Calu3 (cell line): Measurements from ENCODE around the gene YJEFN3. TPM values are rescaled to one million over a fixed set of nuclear protein-coding genes. Genes with fewer than 3 reads are reported as not detected.

ENCODE experiments used
- BruUV-seq: library from RNA; stranded (reverse); fragments of 400-500 nt; replicated peaks from 2 replicates; lab custom pipeline; 2021; lab: Mats Ljungman, UMichigan
- CTCF ChIA-PET: fragments of 300-600 bp; sonication (Branson Sonifier 250); formaldehyde crosslinking; loops from one replicate; lab custom pipeline; 2022; ENCODE audit warnings: antibody characterized with exemption; lab: Charles Lee
- DNase-seq: peaks from one replicate; pipeline ENCODE4 v3.0.0; 2022
- H3K27ac Mint-ChIP-seq: one replicate; pipeline ENCODE4 v1.8.0; 2022; ENCODE audit warnings: mixed read lengths; ENCODE audit not compliant: unreplicated experiment
- H3K27me3 Mint-ChIP-seq: one replicate; pipeline ENCODE4 v1.8.0; 2022; ENCODE audit warnings: mixed read lengths; ENCODE audit not compliant: unreplicated experiment
- H3K36me3 Mint-ChIP-seq: one replicate; pipeline ENCODE4 v1.8.0; 2022; ENCODE audit warnings: mild to moderate bottlenecking, moderate library complexity, mixed read lengths; ENCODE audit not compliant: insufficient read depth, unreplicated experiment
- H3K4me1 Mint-ChIP-seq: one replicate; pipeline ENCODE4 v1.8.0; 2022; ENCODE audit warnings: mild to moderate bottlenecking, low read depth, mixed read lengths; ENCODE audit not compliant: unreplicated experiment
- H3K4me3 Mint-ChIP-seq: one replicate; pipeline ENCODE4 v1.8.0; 2022; ENCODE audit warnings: mild to moderate bottlenecking, low read depth, moderate library complexity, mixed read lengths; ENCODE audit not compliant: unreplicated experiment
- H3K9me3 Mint-ChIP-seq: one replicate; pipeline ENCODE4 v1.8.0; 2022; ENCODE audit warnings: low read depth, mixed read lengths; ENCODE audit not compliant: unreplicated experiment
- intact Hi-C: fragments of 100-400 bp; cut with micrococcal nuclease; formaldehyde crosslinking; loops from one replicate; pipeline ENCODE4 v1.10.0; 2022; ENCODE audit not compliant: unreplicated experiment
- total RNA-seq: library from RNA; stranded (reverse); gene quantifications from 2 replicates; pipeline ENCODE4 v1.2.3, GENCODE V29; 2022
- TF ChIP-seq, protein P1 (sequence below): fragments of 200-600 bp; IDR thresholded peaks from one replicate; pipeline ENCODE4 v1.8.0; 2022; ENCODE audit warnings: antibody characterized with exemption; ENCODE audit not compliant: unreplicated experiment

Gene YJEFN3
- total RNA-seq, 1 experiment from 2014 or later: 10.4 TPM

GRCh38 chr19:19580418-19580817, 51.7 kb downstream of the YJEFN3 start:
- Mint-ChIP-seq H3K27ac (no peak overlapping the region), H3K27me3 (no peaks in the 10 kb centered on the region), H3K4me3 (no peak overlapping the region), H3K4me1 (no peaks in the 10 kb centered on the region), H3K9me3 (no peaks in the 10 kb centered on the region), H3K36me3 (no peaks in the 10 kb centered on the region)
- BruUV-seq: no TSS peak
- DNase-seq: no peak
- TF ChIP-seq, protein P1, sequence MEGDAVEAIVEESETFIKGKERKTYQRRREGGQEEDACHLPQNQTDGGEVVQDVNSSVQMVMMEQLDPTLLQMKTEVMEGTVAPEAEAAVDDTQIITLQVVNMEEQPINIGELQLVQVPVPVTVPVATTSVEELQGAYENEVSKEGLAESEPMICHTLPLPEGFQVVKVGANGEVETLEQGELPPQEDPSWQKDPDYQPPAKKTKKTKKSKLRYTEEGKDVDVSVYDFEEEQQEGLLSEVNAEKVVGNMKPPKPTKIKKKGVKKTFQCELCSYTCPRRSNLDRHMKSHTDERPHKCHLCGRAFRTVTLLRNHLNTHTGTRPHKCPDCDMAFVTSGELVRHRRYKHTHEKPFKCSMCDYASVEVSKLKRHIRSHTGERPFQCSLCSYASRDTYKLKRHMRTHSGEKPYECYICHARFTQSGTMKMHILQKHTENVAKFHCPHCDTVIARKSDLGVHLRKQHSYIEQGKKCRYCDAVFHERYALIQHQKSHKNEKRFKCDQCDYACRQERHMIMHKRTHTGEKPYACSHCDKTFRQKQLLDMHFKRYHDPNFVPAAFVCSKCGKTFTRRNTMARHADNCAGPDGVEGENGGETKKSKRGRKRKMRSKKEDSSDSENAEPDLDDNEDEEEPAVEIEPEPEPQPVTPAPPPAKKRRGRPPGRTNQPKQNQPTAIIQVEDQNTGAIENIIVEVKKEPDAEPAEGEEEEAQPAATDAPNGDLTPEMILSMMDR: no peak
- CTCF ChIA-PET: no interaction called here
- intact Hi-C loops: no loop called here

DNA sequence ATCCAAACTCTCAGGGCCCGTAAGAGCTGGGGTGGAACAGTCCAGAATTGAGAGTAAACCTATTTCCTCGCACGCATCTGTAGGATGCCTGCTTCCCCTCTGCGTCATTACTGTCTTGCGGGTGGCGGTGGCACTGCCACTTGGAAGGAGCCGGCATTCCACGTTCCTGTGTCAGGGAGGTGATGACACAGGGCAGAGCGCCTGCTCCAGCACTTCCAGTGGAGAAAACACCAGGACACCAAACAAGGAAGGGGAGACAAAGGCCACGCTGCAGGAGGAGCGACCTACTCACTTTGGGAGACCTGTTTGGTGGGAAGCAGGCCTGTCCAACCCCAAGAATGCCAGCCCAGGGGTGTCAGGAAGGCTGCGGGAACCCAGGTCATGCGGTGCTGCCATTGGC, 52.7 kb downstream of the YJEFN3 start:
- no peak for DNase-seq
- Mint-ChIP-seq H3K9me3 (no peaks in the 10 kb centered on the region), H3K27me3 (no peaks in the 10 kb centered on the region), H3K4me1 (no peaks in the 10 kb centered on the region), H3K4me3 (no peak overlapping the region), H3K27ac (no peak overlapping the region), H3K36me3 (no peaks in the 10 kb centered on the region)
- no TSS peak for BruUV-seq
- TF ChIP-seq, protein P1: no peak
- CTCF ChIA-PET: no interaction called here
- intact Hi-C loops: no loop called here

DNA sequence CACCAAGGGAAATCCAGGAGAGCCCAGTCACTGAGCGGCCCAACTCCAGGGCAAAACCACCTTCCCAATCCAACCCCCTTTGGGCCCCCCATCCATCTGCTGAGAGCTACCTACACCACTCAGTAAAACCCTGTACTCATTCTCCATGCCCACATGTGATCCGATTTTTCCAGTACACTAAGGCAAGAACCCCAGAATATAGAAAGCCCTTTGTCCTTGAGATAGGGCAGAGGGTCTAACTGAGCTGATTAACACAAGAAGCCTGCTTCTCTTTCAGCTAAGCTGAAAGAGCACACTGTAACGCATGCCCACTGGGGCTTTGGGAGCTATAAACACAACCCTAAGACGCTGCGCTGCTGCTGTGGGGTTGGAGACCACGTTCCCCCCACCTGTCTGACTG, 53.8 kb downstream of the YJEFN3 start:
- TF ChIP-seq, protein P1: no peak
- intact Hi-C loops: no loop called here
- no peak overlapping the region for H3K27ac Mint-ChIP-seq
- no peaks in the 10 kb centered on the region for H3K27me3 Mint-ChIP-seq
- H3K9me3 Mint-ChIP-seq: no peaks in the 10 kb centered on the region
- no peak for DNase-seq
- BruUV-seq: no TSS peak
- no peaks in the 10 kb centered on the region for H3K36me3 Mint-ChIP-seq
- H3K4me1 Mint-ChIP-seq: no peaks in the 10 kb centered on the region
- no peak overlapping the region for H3K4me3 Mint-ChIP-seq
- CTCF ChIA-PET: no interaction called here

- Mint-ChIP-seq H3K27me3 (no peaks in the 10 kb centered on the region), H3K4me1 (no peaks in the 10 kb centered on the region), H3K4me3 (no peak overlapping the region), H3K27ac (no peak overlapping the region), H3K36me3 (no peaks in the 10 kb centered on the region), H3K9me3 (no peaks in the 10 kb centered on the region)
- CTCF ChIA-PET: no interaction called here
- no peak for DNase-seq
- BruUV-seq: no TSS peak
- intact Hi-C loops: no loop called here
- TF ChIP-seq, protein P1: no peak
These were observed 55.6 kb downstream of the YJEFN3 start for GRCh38 chr19:19584356-19584755.

Other genes starting within 250 kb of the YJEFN3 start
- gene SUGP1, start 208.4 kb upstream of the YJEFN3 start, total RNA-seq: 38.9 and 41.3 TPM in 2 replicates
- 39.5 and 41.3 TPM in 2 replicates for gene MAU2, start 208.1 kb upstream of the YJEFN3 start, total RNA-seq
- gene GATAD2A, start 123.2 kb upstream of the YJEFN3 start, total RNA-seq: 79.8 and 83.7 TPM in 2 replicates
- 2.8 and 3.1 TPM in 2 replicates for gene TSSK6, start 13.4 kb upstream of the YJEFN3 start, total RNA-seq
- gene NDUFA13, start 12.7 kb upstream of the YJEFN3 start, total RNA-seq: 191 and 193 TPM in 2 replicates
- gene CILP2, start 9.4 kb downstream of the YJEFN3 start, total RNA-seq: 1.3 and 1.7 TPM in 2 replicates
- gene PBX4, start 89.8 kb downstream of the YJEFN3 start, total RNA-seq: 5.1 and 6.0 TPM in 2 replicates
- 25.0 and 27.3 TPM in 2 replicates for gene LPAR2, start 99.3 kb downstream of the YJEFN3 start, total RNA-seq
- 17.2 and 17.3 TPM in 2 replicates for gene GMIP, start 114.7 kb downstream of the YJEFN3 start, total RNA-seq
- 60.2 and 65.4 TPM in 2 replicates for gene ATP13A1, start 134.8 kb downstream of the YJEFN3 start, total RNA-seq
- 8.3 and 10.2 TPM in 2 replicates for gene ZNF101, start 139.9 kb downstream of the YJEFN3 start, total RNA-seq
- gene ZNF14, start 204.2 kb downstream of the YJEFN3 start, total RNA-seq: 2.8 and 3.1 TPM in 2 replicates